ENCODE results near the gene FREM2.

Gene FREM2

GRCh38 chr13:38908574-38908973 lies 221.7 kb downstream of the FREM2 start:
- DNase-seq, result no peak

DNA sequence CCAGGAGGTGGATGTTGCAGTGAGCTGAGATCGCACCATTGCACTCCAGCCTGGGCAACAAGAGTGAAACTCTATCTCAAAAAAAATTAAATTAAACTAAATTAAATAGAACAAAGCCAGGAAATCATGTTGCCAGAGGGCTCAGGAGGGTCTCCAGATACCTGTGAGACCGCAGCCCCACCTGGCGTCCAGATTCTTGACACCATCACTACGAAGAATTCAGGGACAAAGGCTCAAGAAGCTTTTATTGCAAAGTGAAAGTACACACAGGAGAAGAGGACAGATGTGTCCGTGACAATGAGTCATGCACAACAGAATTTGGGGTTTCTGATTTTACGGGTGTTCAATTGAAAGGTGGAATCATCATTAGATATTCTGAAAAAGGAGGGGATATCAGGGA lies 227.2 kb downstream of the FREM2 start:
- DNase-seq, result no peak

- DNase-seq, result no peak
These were observed 234.2 kb downstream of the FREM2 start for GRCh38 chr13:38921081-38921480.

DNA sequence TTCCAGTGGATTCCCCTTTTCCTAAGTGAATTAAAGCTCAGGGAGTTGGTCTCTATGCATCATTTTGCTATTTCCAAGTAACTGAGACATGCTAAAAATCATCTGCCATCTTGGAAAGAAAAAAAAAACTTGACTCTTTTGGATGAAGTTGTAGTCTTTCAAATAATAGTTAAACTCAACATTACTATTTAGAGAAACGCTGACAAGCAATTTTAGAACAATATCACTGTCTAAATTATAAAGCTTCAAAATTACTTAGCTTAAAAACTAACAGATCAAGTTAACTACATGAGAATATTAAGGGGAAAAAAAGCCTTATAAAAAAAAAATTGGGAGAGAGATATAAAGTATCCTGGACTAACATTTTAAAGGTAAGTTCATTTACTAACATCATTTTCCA lies 235.3 kb downstream of the FREM2 start:
- DNase-seq, result no peak

GRCh38 chr13:38933786-38934185 lies 246.9 kb downstream of the FREM2 start:
- no peak for DNase-seq

Data from NCI-H1092 (cell line).